ENCODE measurements around the gene SPAG16.

GRCh38 chr2:213451542-213452239 lies 167.4 kb downstream of the SPAG16 start:
- TF ChIP-seq POLR2A (IDR thresholded peaks at IDR 0.05; ENCODE audit: low read depth, low read length) (no peak), POLR2AphosphoS5 (IDR thresholded peaks at IDR 0.05; ENCODE audit: low read depth, low read length) (no peak), TAF1 (IDR thresholded peaks at IDR 0.05; ENCODE audit: borderline replicate concordance, low read depth, low read length) (no peak)
